Measurements from ENCODE around the gene GREB1L.

The GREB1L gene

DNA sequence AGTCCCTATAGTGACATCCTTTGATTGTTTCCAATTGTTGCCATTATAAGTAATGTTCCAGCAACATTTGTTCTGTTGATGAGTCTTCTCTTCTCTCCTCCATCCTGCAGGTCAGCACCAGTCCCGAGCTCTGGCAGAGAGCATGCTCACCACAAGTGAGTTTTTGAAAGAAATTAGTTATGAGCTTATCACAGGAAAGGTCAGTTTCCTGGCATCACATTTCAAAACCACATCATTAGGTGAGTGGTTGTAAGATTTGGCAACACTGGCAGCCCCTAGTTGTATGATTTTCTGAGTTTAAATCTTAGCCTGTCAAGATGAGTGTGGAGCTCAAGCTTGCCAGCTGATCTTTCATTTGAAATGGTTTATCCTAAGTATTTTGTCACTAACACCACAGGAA is 208.9 kb downstream of the GREB1L start:
- no peak for TF ChIP-seq TAF1 (IDR thresholded peaks at IDR 0.05; ENCODE audit: borderline replicate concordance, insufficient read depth, low read length)
- no peak for TF ChIP-seq POLR2AphosphoS5 (IDR thresholded peaks at IDR 0.05; ENCODE audit: low read depth, low read length)
- no peak for TF ChIP-seq SIN3A (IDR thresholded peaks at IDR 0.05; ENCODE audit: borderline replicate concordance, insufficient read depth, low read length)
- no peak for TF ChIP-seq FOXP2 (optimal IDR thresholded peaks at IDR 0.05; ENCODE audit: borderline replicate concordance, extremely low read depth, extremely low read length, insufficient read depth)
- TF ChIP-seq, protein P1, sequence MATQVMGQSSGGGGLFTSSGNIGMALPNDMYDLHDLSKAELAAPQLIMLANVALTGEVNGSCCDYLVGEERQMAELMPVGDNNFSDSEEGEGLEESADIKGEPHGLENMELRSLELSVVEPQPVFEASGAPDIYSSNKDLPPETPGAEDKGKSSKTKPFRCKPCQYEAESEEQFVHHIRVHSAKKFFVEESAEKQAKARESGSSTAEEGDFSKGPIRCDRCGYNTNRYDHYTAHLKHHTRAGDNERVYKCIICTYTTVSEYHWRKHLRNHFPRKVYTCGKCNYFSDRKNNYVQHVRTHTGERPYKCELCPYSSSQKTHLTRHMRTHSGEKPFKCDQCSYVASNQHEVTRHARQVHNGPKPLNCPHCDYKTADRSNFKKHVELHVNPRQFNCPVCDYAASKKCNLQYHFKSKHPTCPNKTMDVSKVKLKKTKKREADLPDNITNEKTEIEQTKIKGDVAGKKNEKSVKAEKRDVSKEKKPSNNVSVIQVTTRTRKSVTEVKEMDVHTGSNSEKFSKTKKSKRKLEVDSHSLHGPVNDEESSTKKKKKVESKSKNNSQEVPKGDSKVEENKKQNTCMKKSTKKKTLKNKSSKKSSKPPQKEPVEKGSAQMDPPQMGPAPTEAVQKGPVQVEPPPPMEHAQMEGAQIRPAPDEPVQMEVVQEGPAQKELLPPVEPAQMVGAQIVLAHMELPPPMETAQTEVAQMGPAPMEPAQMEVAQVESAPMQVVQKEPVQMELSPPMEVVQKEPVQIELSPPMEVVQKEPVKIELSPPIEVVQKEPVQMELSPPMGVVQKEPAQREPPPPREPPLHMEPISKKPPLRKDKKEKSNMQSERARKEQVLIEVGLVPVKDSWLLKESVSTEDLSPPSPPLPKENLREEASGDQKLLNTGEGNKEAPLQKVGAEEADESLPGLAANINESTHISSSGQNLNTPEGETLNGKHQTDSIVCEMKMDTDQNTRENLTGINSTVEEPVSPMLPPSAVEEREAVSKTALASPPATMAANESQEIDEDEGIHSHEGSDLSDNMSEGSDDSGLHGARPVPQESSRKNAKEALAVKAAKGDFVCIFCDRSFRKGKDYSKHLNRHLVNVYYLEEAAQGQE (IDR thresholded peaks at IDR 0.05; ENCODE audit: insufficient read depth in 1 of 2, low read depth in 2 of 2, low read length in 2 of 2), result no peak

- TF ChIP-seq SIN3A (IDR thresholded peaks at IDR 0.05; ENCODE audit: borderline replicate concordance, insufficient read depth, low read length) (no peak), TAF1 (IDR thresholded peaks at IDR 0.05; ENCODE audit: borderline replicate concordance, insufficient read depth, low read length) (no peak), POLR2AphosphoS5 (IDR thresholded peaks at IDR 0.05; ENCODE audit: low read depth, low read length) (no peak), FOXP2 (optimal IDR thresholded peaks at IDR 0.05; ENCODE audit: borderline replicate concordance, extremely low read depth, extremely low read length, insufficient read depth) (no peak)
- TF ChIP-seq, protein P1 (IDR thresholded peaks at IDR 0.05; ENCODE audit: insufficient read depth in 1 of 2, low read depth in 2 of 2, low read length in 2 of 2), result no peak
These were observed 209.8 kb downstream of the GREB1L start for GRCh38 chr18:21451851-21452250.

- TF ChIP-seq POLR2AphosphoS5 (IDR thresholded peaks at IDR 0.05; ENCODE audit: low read depth, low read length) (no peak), SIN3A (IDR thresholded peaks at IDR 0.05; ENCODE audit: borderline replicate concordance, insufficient read depth, low read length) (no peak), FOXP2 (optimal IDR thresholded peaks at IDR 0.05; ENCODE audit: borderline replicate concordance, extremely low read depth, extremely low read length, insufficient read depth) (no peak), TAF1 (IDR thresholded peaks at IDR 0.05; ENCODE audit: borderline replicate concordance, insufficient read depth, low read length) (no peak)
- TF ChIP-seq, protein P1 (IDR thresholded peaks at IDR 0.05; ENCODE audit: insufficient read depth in 1 of 2, low read depth in 2 of 2, low read length in 2 of 2), result no peak
These were observed 210.3 kb downstream of the GREB1L start for GRCh38 chr18:21452276-21452780.

GRCh38 chr18:21452796-21453510 is 210.9 kb downstream of the GREB1L start:
- TF ChIP-seq, protein P1 (IDR thresholded peaks at IDR 0.05; ENCODE audit: insufficient read depth in 1 of 2, low read depth in 2 of 2, low read length in 2 of 2), result no peak
- TF ChIP-seq POLR2AphosphoS5 (IDR thresholded peaks at IDR 0.05; ENCODE audit: low read depth, low read length) (no peak), SIN3A (IDR thresholded peaks at IDR 0.05; ENCODE audit: borderline replicate concordance, insufficient read depth, low read length) (no peak), FOXP2 (optimal IDR thresholded peaks at IDR 0.05; ENCODE audit: borderline replicate concordance, extremely low read depth, extremely low read length, insufficient read depth) (no peak)

All from PFSK-1 (cell line).